ENCODE data around the gene GPR17. TPM values are rescaled to one million over a fixed set of nuclear protein-coding genes. Genes with fewer than 3 reads are reported as not detected.
A peak's percentile ranks its signal among the peaks of the same experiment; 100 is the strongest.

The GPR17 gene
- total RNA-seq, 4 donors from 2014 or later: not detected

GRCh38 chr2:127652786-127653357, 6.9 kb downstream of the GPR17 start:
- Histone ChIP-seq H3K27me3 (no peaks in the 10 kb centered on the region), H3K4me3 (no peak overlapping the region), H3K36me3 (peaks cover 0 to 23% (median 0%) of the 10 kb centered on the region in 3 donors), H3K27ac (peak overlapping the region; percentile 14 to 66 (median 56)), H3K4me1 (peaks cover 7 to 87% (median 33%) of the 10 kb centered on the region in 3 donors), H3K9me3 (no peaks in the 10 kb centered on the region)
- intact Hi-C loops (cut with DNase I): no loop called here
- WGBS, 2 donors: 68 to 74% methylated on average over 8 to 13 of the region's 25 CpGs
- TF ChIP-seq CTCF (IDR thresholded peaks at IDR 0.05): no peak
- no peak for DNase-seq

- Histone ChIP-seq H3K4me3 (no peak overlapping the region), H3K36me3 (peaks cover 0 to 23% (median 0%) of the 10 kb centered on the region in 3 donors), H3K27ac (peak overlapping the region; percentile 14 to 66 (median 56)), H3K27me3 (no peaks in the 10 kb centered on the region), H3K9me3 (no peaks in the 10 kb centered on the region), H3K4me1 (peaks cover 7 to 87% (median 38%) of the 10 kb centered on the region in 3 donors)
- no peak for DNase-seq
- no peak for TF ChIP-seq POLR2A (IDR thresholded peaks at IDR 0.05)
- no peak for TF ChIP-seq CTCF (IDR thresholded peaks at IDR 0.05)
- intact Hi-C loops (cut with DNase I): no loop called here
- WGBS, 2 donors: 62 to 83% methylated on average over 6 to 13 of the region's 16 CpGs
These were observed 7.6 kb downstream of the GPR17 start for GRCh38 chr2:127653421-127654083.

DNA sequence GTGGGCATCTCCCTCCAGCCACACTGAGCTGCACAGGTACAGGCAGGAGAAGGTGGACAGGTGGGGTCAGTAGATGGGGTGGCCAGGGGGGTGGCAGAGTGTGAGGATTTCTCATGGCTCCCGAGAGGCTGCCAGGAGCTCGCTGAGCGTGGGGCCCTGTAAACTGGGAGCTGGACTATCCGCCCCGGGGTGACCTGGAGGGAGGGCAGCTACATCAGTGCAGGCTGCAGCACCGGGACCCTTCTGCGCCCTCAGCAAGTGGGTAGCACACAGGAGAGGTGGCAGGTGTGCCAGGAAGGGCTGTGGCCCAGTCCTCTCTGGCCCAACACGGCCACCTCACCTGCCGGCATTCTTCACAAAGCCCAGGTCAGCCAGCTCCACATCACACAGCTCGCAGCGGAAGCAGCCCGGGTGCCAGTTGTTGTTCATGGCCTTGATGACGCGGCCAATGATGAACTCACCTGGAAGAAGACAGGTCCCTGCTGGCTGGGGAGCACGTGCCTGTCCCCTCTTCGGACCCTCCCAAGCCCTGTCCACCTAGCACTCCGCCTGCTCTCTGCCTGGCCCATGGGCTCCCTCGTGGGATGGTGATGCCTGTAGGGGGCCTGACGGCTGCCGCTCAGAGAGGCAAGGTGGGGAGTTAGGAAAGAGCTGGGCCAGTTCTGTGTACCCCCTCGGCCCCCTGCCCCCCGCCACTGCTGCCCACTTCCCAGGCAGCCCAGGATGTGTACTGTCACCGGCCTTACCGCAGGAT, 8.3 kb downstream of the GPR17 start:
- TF ChIP-seq CTCF (IDR thresholded peaks at IDR 0.05) (no peak), POLR2A (IDR thresholded peaks at IDR 0.05) (no peak)
- peak overlapping the region in 3 of 4 donors; percentile 58 to 78 (median 63) for H3K27ac ChIP-seq
- no peak for DNase-seq
- H3K9me3 ChIP-seq: no peaks in the 10 kb centered on the region
- 84 to 93% methylated on average over 5 to 8 of the region's 24 CpGs for WGBS, 2 donors
- no peak overlapping the region for H3K4me3 ChIP-seq
- H3K4me1 ChIP-seq: peaks cover 3 to 88% (median 43%) of the 10 kb centered on the region in 3 donors
- H3K27me3 ChIP-seq: no peaks in the 10 kb centered on the region
- H3K36me3 ChIP-seq: peaks cover 0 to 23% (median 0%) of the 10 kb centered on the region in 3 donors
- intact Hi-C loops (cut with DNase I): no loop called here

DNA sequence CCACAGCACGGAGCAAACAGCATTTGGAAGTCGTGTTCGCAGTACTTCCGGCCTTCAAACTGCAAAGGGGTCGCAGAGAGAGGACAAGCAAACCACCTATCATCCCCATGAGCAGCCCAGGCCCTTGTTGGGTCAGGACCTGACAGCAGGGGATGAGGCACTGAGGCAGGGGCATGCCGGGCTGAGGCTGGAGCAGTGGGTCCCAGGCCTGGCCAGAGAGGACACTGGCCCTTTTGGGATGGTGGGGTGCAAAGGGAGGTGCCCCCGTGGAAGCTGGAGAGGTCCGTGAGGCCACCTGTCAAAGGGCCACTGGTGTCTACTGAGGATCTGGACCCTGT, 8.9 kb downstream of the GPR17 start:
- peaks cover 0 to 88% (median 44%) of the 10 kb centered on the region in 3 donors for H3K4me1 ChIP-seq
- no peak for DNase-seq
- TF ChIP-seq POLR2A (IDR thresholded peaks at IDR 0.05): no peak
- TF ChIP-seq CTCF (IDR thresholded peaks at IDR 0.05): no peak
- 87% methylated on average over 3 of the region's 8 CpGs; no CpG with 5 or more reads in 1 of the 2 donors for WGBS, 2 donors
- H3K36me3 ChIP-seq: peaks cover 0 to 23% (median 0%) of the 10 kb centered on the region in 3 donors
- no peak overlapping the region for H3K4me3 ChIP-seq
- intact Hi-C loops (cut with DNase I): no loop called here
- H3K27me3 ChIP-seq: no peaks in the 10 kb centered on the region
- peak overlapping the region in 3 of 4 donors; percentile 53 to 78 (median 63) for H3K27ac ChIP-seq
- H3K9me3 ChIP-seq: no peaks in the 10 kb centered on the region

Data from esophagus squamous epithelium (tissue), 5 donors.